HG03342 (cell line): ENCODE results near the gene ZDHHC11B.
"Not testable (repeated sequence)": the region's sequence is repeated elsewhere in the genome, so short reads cannot be mapped to it uniquely, and the experiment has no call there.

Source experiments
- ATAC-seq: cut with Tn5 transposase; IDR thresholded peaks from one replicate; pipeline ENCODE4 v1.9.1; 2021; ENCODE audit warnings: mild to moderate bottlenecking, moderate library complexity; ENCODE audit not compliant: unreplicated experiment

ZDHHC11B gene

GRCh38 chr5:771087-771781, 13.3 kb downstream of the ZDHHC11B start:
- ATAC-seq: not testable (repeated sequence)

- not testable (repeated sequence) for ATAC-seq
These were observed 13.9 kb downstream of the ZDHHC11B start for GRCh38 chr5:770585-770984.

- not testable (repeated sequence) for ATAC-seq
These were observed 14.9 kb downstream of the ZDHHC11B start for GRCh38 chr5:769485-770145.

GRCh38 chr5:766666-767431, 17.7 kb downstream of the ZDHHC11B start:
- no peak for ATAC-seq

- ATAC-seq: no peak
These were observed 18.4 kb downstream of the ZDHHC11B start for GRCh38 chr5:765948-766631.

- no peak for ATAC-seq
These were observed 20.3 kb downstream of the ZDHHC11B start for GRCh38 chr5:763998-764781.

- no peak for ATAC-seq
These were observed 21.1 kb downstream of the ZDHHC11B start for GRCh38 chr5:763397-763796.

- not testable (repeated sequence) for ATAC-seq
These were observed 21.5 kb downstream of the ZDHHC11B start for GRCh38 chr5:762996-763395.

- no peak for ATAC-seq
These were observed 22.4 kb downstream of the ZDHHC11B start for GRCh38 chr5:761854-762710.

GRCh38 chr5:761059-761771, 23.3 kb downstream of the ZDHHC11B start:
- ATAC-seq: no peak

GRCh38 chr5:760363-761058, 24.0 kb downstream of the ZDHHC11B start:
- no peak for ATAC-seq

GRCh38 chr5:759781-760362, 24.7 kb downstream of the ZDHHC11B start:
- no peak for ATAC-seq

GRCh38 chr5:759111-759751, 25.3 kb downstream of the ZDHHC11B start:
- ATAC-seq: no peak

GRCh38 chr5:758698-759053, 25.9 kb downstream of the ZDHHC11B start:
- no peak for ATAC-seq

- ATAC-seq: no peak
These were observed 26.4 kb downstream of the ZDHHC11B start for GRCh38 chr5:757931-758697.

- ATAC-seq: no peak
These were observed 27.1 kb downstream of the ZDHHC11B start for GRCh38 chr5:757346-757930.
